Keratinocyte (primary cell): ENCODE data around the gene DEPP1. TPM values are rescaled to one million over a fixed set of nuclear protein-coding genes. Genes with fewer than 3 reads are reported as not detected.

Experiments
- DNase-seq: peaks from one replicate; pipeline ENCODE4 v3.0.0-alpha.2; 2011; ENCODE audit warnings: low read depth, missing footprints, low spot score
- FAIRE-seq: peaks from 2 replicates; lab custom pipeline; 2011; peaks lifted over from hg19 to GRCh38; lab: Jason Lieb, UNC
- H2AFZ ChIP-seq: 2 replicates; pipeline ENCODE4 v1.6.0; 2012; ENCODE audit warnings: low read length, control low read depth, inconsistent platforms; ENCODE audit not compliant: control insufficient read depth
- H3K27ac ChIP-seq: 2 replicates; pipeline ENCODE4 v1.5.1; 2011; ENCODE audit warnings: low read length; ENCODE audit not compliant: control insufficient read depth, insufficient read depth
- H3K27me3 ChIP-seq: 3 replicates; pipeline ENCODE4 v1.6.0; 2011; ENCODE audit warnings: low read length; ENCODE audit not compliant: control insufficient read depth, insufficient read depth; ENCODE audit errors: extremely low read depth
- H3K36me3 ChIP-seq, 2 experiments: 2 replicates in 1 of 2; 3 replicates in 1 of 2; pipeline ENCODE4 v1.5.1; 2011; ENCODE audit warnings: low read length in 2 of 2, mild to moderate bottlenecking in 1 of 2; ENCODE audit not compliant: control insufficient read depth in 2 of 2, insufficient read depth in 2 of 2; ENCODE audit errors: extremely low read depth in 1 of 2
- H3K4me1 ChIP-seq: 3 replicates; pipeline ENCODE4 v1.5.1; 2011; ENCODE audit warnings: low read length; ENCODE audit not compliant: control insufficient read depth, insufficient read depth; ENCODE audit errors: extremely low read depth
- H3K4me2 ChIP-seq: 3 replicates; pipeline ENCODE4 v1.6.0; 2011; ENCODE audit warnings: low read depth, low read length; ENCODE audit not compliant: control insufficient read depth, insufficient read depth; ENCODE audit errors: extremely low read depth
- H3K4me3 ChIP-seq, 3 experiments: fragments of 200-600 bp in 1 of 3; sonication (generic) in 1 of 3; 2 replicates in 2 of 3; 3 replicates in 1 of 3; pipeline ENCODE4 v1.5.1; 2011 to 2016; ENCODE audit warnings: low read length in 3 of 3, mild to moderate bottlenecking in 3 of 3, control low read depth in 2 of 3, inconsistent platforms in 1 of 3, low read depth in 1 of 3, mixed read lengths in 1 of 3, mixed run types in 1 of 3, moderate library complexity in 1 of 3; ENCODE audit not compliant: control insufficient read depth in 2 of 3, insufficient read depth in 2 of 3; ENCODE audit errors: extremely low read depth in 1 of 3
- H3K79me2 ChIP-seq: 2 replicates; pipeline ENCODE4 v1.6.0; 2012; ENCODE audit warnings: low read length; ENCODE audit not compliant: control insufficient read depth, insufficient read depth
- H3K9ac ChIP-seq: 3 replicates; pipeline ENCODE4 v1.6.0; 2011; ENCODE audit warnings: low read length; ENCODE audit not compliant: control insufficient read depth, insufficient read depth; ENCODE audit errors: extremely low read depth
- H3K9me1 ChIP-seq: 3 replicates; pipeline ENCODE4 v1.6.0; 2011; ENCODE audit warnings: low read length; ENCODE audit not compliant: control insufficient read depth, insufficient read depth; ENCODE audit errors: extremely low read depth
- H3K9me3 ChIP-seq: 2 replicates; pipeline ENCODE4 v1.5.1; 2012; ENCODE audit warnings: low read depth, low read length; ENCODE audit not compliant: control insufficient read depth
- H4K20me1 ChIP-seq: 3 replicates; pipeline ENCODE4 v1.6.0; 2011; ENCODE audit warnings: low read length; ENCODE audit not compliant: control insufficient read depth, insufficient read depth; ENCODE audit errors: extremely low read depth
- EZH2 ChIP-seq: IDR thresholded peaks from one replicate; pipeline ENCODE4 v1.6.1; 2012; ENCODE audit warnings: inconsistent platforms, mild to moderate bottlenecking, low read length, moderate library complexity
- dilution Hi-C: fragments of 300-500 bp; cut with MboI; formaldehyde crosslinking; loops from one replicate; pipeline ENCODE4 v1.7.0; 2020; ENCODE audit warnings: low sequenced_read_pairs; ENCODE audit not compliant: extremely low pct_ligation_motif_present
- polyA plus RNA-seq, 5 experiments: library from polyadenylated mRNA; depleted of rRNA in 3 of 5; stranded (reverse) in 3 of 5; stranded (forward) in 1 of 5; unstranded in 1 of 5; fragments of >200 nt; gene quantifications; 1 replicate in 1 of 5; 2 replicates in 3 of 5; 3 replicates in 1 of 5; pipeline versions ENCODE4 v1.2.1 to v1.2.3, GENCODE V29; 2011 to 2012; ENCODE audit warnings: missing spikeins in 2 of 5, low read depth in 1 of 5, low replicate concordance in 1 of 5
- TF ChIP-seq, protein P1 (sequence below), 3 experiments: IDR thresholded peaks in 1 of 3; conservative IDR thresholded peaks in 1 of 3; optimal IDR thresholded peaks in 1 of 3; 2 replicates in 2 of 3; 3 replicates in 1 of 3; pipeline versions ENCODE3 to v1.5.1; 2011; ENCODE audit warnings: low read length in 3 of 3, mild to moderate bottlenecking in 3 of 3, moderate library complexity in 2 of 3, control low read depth in 1 of 3, inconsistent platforms in 1 of 3; ENCODE audit not compliant: insufficient read depth in 2 of 3; ENCODE audit errors: extremely low read depth in 1 of 3

Gene DEPP1
- polyA plus RNA-seq, 1 donor (not counting 4 experiments of a cell fraction or from before 2014, with no cell fraction given) = 1.2 TPM

DNA sequence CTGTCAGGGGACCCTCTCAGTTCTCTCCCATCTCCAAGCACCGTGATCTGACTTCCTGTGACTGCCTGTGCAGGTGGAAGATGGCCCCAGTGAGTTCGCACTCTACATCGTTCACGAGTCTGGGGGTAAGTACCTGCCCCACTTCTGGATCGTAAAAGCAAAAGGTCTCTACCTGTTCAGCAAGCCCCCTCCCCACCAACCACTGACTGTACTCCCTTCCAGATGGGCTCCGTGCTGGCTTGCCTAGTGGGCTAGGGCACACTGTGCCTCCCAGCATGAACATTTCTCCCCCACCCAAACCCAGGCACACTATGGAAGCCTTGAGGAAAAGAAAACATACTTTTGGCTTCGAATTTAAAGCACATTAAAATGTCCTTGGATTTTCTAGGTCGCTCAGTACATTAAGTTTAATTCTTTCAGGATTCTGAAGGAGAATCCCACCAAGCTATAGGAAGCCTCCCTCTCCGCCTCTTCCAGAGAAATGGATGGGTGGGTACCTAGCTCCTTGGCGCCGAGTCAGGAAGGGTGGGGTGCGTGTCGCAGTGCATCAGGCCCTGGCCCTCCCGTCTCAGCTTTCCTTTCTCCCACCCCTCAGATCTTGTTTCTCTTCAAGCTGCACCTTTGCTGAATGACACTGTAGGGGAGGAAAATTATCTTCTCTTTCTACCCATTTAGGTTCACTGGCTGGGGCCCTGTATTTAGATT, 11.1 kb upstream of the DEPP1 start:
- Histone ChIP-seq H3K9me1 (no peaks in the 10 kb centered on the region), H3K4me3 (no peak overlapping the region), H3K27me3 (peaks cover 5% of the 10 kb centered on the region), H3K9me3 (no peaks in the 10 kb centered on the region), H4K20me1 (no peaks in the 10 kb centered on the region), H3K9ac (no peak overlapping the region), H3K36me3 (no peaks in the 10 kb centered on the region), H3K4me1 (no peaks in the 10 kb centered on the region), H3K4me2 (no peak overlapping the region), H3K79me2 (no peaks in the 10 kb centered on the region), H3K27ac (no peak overlapping the region), H2AFZ (no peak overlapping the region)
- FAIRE-seq (no peak), DNase-seq (no peak)
- TF ChIP-seq EZH2 = no peak
- dilution Hi-C loops = no loop called here

DNA sequence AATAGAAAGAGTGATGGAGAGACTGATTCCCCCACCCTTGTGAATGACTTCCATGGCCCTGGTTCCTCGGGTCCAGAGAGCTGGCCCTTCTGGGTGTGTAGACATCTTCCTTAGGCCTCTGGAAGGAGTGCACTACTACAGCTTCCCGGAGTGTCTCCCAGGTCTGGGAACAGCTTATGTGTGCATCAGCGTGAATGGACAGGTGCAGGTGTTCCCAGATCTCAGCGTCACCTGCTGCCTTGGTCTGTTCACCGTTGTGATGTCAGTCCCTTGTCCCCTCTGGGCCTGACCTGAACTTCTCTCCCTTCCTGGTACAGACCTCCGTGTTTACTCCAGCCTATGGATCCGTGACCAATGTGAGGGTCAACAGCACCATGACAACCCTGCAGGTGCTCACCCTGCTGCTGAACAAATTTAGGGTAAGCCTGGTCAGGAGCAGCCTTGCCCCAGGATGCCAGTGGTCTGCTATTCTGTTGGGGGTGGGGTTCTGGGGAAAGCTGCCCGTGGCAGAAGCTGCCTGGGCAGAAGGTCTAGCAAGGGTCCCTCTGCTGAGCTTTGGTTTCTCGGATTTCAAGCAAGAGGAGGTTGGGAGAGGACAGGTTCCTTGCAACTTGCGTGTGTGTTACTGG, 10.5 kb upstream of the DEPP1 start:
- no peaks in the 10 kb centered on the region for H3K4me1 ChIP-seq

More for the DNA sequence above, 10.5 kb upstream of the DEPP1 start:
- H3K27me3 ChIP-seq = peaks cover 5% of the 10 kb centered on the region
- no peak overlapping the region for H3K4me2 ChIP-seq
- DNase-seq = no peak
- no peaks in the 10 kb centered on the region for H3K79me2 ChIP-seq
- no peaks in the 10 kb centered on the region for H3K9me3 ChIP-seq
- TF ChIP-seq EZH2 = no peak
- TF ChIP-seq, protein P1, sequence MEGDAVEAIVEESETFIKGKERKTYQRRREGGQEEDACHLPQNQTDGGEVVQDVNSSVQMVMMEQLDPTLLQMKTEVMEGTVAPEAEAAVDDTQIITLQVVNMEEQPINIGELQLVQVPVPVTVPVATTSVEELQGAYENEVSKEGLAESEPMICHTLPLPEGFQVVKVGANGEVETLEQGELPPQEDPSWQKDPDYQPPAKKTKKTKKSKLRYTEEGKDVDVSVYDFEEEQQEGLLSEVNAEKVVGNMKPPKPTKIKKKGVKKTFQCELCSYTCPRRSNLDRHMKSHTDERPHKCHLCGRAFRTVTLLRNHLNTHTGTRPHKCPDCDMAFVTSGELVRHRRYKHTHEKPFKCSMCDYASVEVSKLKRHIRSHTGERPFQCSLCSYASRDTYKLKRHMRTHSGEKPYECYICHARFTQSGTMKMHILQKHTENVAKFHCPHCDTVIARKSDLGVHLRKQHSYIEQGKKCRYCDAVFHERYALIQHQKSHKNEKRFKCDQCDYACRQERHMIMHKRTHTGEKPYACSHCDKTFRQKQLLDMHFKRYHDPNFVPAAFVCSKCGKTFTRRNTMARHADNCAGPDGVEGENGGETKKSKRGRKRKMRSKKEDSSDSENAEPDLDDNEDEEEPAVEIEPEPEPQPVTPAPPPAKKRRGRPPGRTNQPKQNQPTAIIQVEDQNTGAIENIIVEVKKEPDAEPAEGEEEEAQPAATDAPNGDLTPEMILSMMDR (optimal IDR thresholded peaks at IDR 0.05 in 1 of 3, IDR thresholded peaks at IDR 0.05 in 1 of 3, conservative IDR thresholded peaks at IDR 0.05 in 1 of 3; ENCODE audit: extremely low read depth in 1 of 3, insufficient read depth in 2 of 3, low read length in 3 of 3) = no peak
- no peak overlapping the region for H3K4me3 ChIP-seq
- FAIRE-seq = no peak
- H4K20me1 ChIP-seq = no peaks in the 10 kb centered on the region
- dilution Hi-C loops = no loop called here
- H3K27ac ChIP-seq = no peak overlapping the region
- H3K9me1 ChIP-seq = no peaks in the 10 kb centered on the region
- no peak overlapping the region for H2AFZ ChIP-seq
- H3K9ac ChIP-seq = no peak overlapping the region
- H3K36me3 ChIP-seq = no peaks in the 10 kb centered on the region
